ENCODE results near the gene FCN3.
"Not testable (repeated sequence)": the region's sequence is repeated elsewhere in the genome, so short reads cannot be mapped to it uniquely, and the experiment has no call there.

The FCN3 gene

DNA sequence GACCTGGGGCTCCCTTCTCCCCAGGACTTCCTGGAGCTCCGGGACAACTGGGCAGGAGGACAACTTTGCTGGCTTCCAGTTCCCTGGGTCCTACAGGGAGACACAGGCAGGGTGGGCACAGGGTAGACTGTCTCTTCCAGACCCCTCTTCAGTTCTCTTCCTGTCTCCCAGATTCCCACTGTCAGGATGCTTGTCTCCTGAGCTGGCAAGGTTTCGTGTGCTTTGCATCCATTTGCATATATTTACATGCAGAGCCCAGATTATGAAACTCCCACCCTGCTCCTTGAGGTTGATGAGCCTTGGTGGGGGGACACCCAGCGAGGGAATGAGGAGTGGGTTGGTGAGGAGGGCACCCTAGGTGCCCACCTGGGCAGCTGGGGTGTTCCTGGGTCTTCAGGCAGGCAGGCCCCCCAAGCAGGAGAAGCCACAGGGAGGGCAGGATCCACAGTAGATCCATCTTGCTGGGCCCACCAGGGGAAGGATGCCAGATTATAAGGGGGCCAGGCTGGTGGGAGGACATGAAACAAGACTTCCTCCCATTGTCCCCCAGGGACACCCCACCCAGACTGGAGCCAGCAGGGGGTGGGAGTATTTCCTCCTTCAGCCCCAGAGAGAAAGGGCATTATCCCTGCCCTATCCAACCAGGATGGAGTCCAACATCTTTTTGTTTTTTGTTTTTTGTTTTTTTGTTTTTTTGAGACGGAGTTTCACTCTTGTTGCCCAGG is at the start of gene FCN3:
FCN3 (minus strand) TSS at position 463 of the 725 bp plus-strand sequence; CDS start at position 457, 6 bp downstream.
- no peak for DNase-seq (ENCODE audit: low read depth in 2 of 2)

DNA sequence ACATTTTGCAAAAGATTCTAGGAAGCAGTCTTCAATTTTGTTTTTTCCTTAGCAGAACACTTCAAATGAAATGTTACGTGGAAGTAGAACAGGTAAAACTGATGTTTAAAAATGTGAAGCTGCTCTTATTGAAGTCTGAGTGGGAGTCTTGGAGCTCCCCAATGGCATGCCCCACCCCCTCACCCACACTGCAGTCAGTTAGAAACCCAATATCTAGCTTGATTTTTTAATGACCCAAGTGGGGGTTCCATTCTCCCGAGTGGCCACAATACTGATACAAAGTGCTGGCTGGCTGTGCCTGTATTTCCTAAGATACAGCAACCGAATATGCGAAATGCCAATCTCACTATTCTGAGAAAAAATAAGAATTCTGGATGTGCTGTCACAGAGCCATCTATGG is 49.1 kb upstream of the FCN3 start:
- no peak for DNase-seq (ENCODE audit: low read depth in 2 of 2)

GRCh38 chr1:27418326-27419185 is 43.9 kb upstream of the FCN3 start:
- peak in 1 of 2 donors; percentile 31 for DNase-seq (ENCODE audit: low read depth in 2 of 2)

- no peak for DNase-seq (ENCODE audit: low read depth in 2 of 2)
Measured at GRCh38 chr1:27417713-27418112, 43.1 kb upstream of the FCN3 start.

- DNase-seq (ENCODE audit: low read depth in 2 of 2), result peak; percentile 29
Measured at GRCh38 chr1:27416387-27417111, 41.9 kb upstream of the FCN3 start.

DNA sequence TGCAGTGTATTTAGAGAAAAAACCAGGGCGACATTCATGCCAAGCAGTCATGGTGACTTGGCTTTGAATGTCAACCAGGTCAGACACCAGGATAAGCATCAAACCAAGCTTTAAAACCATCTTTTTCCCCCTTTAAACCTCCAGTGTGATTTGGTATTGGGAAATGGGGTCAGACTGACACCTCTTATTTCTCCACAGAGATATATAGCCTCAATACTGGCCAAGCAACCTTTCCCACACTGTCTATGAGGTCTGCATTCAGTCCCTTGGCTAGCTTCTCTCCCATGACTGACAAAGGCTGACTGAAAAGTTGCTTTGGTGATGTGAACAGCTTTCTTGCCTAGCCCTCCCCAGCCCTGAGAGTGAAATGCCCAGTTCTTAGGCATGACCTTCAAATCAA is 39.5 kb upstream of the FCN3 start:
- DNase-seq (ENCODE audit: low read depth in 2 of 2), result no peak

DNA sequence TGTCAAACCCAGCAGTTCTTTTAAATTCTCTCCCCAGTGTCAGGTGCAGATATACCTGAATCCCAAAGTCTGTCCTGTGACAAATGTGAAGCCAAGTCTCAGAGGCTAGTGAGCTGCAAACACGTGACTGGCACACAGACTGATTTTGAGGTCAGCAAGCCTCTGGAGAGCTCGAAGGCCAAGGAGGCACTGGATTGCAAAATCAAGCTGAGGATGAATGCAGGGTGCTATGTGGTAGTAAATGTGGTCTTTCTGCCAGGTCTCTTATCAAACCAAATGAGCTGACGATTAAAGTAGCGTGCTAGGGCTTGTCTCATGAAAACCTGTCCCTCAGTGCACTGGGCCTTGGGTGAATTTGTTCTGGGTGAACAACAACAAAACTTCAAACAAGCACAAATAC is 38.4 kb upstream of the FCN3 start:
- no peak for DNase-seq (ENCODE audit: low read depth in 2 of 2)

- DNase-seq (ENCODE audit: low read depth in 2 of 2), result no peak
Measured at GRCh38 chr1:27412502-27412901, 37.9 kb upstream of the FCN3 start.

DNA sequence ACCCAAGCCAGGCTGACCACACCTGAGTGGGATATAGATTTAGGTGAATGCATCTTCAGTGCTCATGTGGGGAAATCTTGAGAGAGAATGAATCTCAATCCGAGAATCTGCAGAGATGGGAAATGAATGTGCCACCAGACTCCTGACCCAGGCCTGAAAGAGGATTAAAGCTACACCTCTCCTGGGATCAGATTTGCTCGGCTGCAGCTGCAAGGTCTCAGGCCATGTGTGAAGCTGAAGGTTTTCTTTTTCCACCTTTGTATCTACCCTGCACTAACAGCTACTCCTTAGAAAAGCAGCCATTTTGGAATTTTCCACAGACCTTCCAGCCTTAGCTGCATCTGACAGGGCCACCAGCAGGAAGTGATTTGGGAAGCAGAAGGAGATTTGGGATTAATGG is 36.1 kb upstream of the FCN3 start:
- no peak for DNase-seq (ENCODE audit: low read depth in 2 of 2)

DNA sequence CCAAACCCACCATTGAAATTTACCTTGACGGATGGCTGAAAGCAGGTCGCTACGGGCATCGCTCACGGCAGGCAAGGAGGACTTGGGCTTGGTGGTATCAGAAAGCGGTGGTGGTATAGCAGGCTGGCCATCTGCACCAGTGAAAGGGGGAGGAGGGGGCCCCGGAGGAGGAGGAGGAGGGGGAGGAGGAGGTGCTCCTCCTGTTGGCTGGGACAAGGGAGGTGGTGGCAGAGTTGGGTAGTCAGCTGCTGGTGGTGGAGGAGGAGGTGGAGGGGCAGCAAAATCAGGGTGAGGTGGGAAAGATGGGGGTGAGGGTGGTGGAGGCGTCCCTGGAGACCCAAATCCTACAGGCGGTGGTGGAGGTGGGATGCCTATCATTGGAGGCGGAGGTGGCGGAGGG is 35.0 kb upstream of the FCN3 start:
- no peak for DNase-seq (ENCODE audit: low read depth in 2 of 2)

DNA sequence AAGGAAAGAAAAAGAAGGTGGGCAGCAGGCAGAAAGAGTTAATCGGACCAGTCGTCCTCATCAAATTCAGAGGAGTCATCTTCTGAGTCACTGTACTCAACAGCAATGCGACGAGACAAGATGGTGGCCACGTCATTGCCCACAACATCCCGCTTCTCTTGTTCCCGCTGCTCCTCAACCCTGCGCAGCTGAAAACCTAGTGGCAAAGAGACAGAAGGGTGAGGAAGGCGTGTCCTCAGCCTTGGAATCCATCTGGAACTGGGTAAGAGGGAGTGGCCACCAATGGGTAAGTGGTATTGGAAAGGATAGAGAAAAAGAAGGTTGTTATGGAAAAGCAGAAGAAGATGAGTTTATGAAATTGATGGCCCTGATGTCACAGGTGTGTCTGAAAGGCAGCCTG is 33.5 kb upstream of the FCN3 start:
- DNase-seq (ENCODE audit: low read depth in 2 of 2), result no peak

GRCh38 chr1:27406791-27407190 is 32.2 kb upstream of the FCN3 start:
- not testable (repeated sequence) for DNase-seq (ENCODE audit: low read depth in 2 of 2)

- DNase-seq (ENCODE audit: low read depth in 2 of 2), result no peak
Measured at GRCh38 chr1:27406362-27406680, 31.7 kb upstream of the FCN3 start.

GRCh38 chr1:27405598-27406361 is 31.2 kb upstream of the FCN3 start:
- DNase-seq (ENCODE audit: low read depth in 2 of 2), result not testable (repeated sequence)

GRCh38 chr1:27405074-27405473 is 30.4 kb upstream of the FCN3 start:
- no peak for DNase-seq (ENCODE audit: low read depth in 2 of 2)

- DNase-seq (ENCODE audit: low read depth in 2 of 2), result no peak
Measured at GRCh38 chr1:27403931-27404330, 29.3 kb upstream of the FCN3 start.

DNA sequence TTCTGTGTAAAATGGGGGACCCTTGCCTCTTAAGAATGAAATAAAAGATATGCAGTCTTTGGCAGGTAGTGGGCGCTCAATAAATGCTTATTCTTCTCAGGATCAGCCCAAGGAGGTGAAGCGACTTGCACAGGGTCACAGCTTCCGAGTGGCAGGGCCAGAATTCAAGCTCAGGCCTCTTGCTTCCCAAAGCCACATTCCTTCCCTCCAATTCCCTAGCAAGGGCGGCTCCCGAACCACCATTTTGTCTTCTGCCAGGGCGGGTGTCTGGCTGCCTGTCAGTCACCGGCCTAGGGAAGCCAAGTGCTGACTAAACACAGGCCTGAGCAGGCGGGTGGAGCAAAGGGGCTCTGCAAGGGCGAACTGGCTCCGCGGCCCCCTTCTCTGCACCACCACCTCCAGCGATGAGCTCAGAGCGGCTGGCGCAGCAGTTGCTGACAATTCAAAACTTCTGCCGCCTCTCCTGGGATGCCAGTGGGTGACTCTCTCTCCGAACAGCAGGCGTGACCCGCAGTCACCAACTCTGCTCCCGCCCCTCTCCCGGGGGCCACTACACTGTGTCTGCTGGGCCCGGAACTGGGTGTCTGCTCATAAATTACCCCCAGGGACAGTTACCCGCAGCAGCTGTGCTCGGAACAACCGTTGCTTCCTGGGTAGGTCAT is 28.6 kb upstream of the FCN3 start:
- DNase-seq (ENCODE audit: low read depth in 2 of 2), result peak in 1 of 2 donors; percentile 32

DNA sequence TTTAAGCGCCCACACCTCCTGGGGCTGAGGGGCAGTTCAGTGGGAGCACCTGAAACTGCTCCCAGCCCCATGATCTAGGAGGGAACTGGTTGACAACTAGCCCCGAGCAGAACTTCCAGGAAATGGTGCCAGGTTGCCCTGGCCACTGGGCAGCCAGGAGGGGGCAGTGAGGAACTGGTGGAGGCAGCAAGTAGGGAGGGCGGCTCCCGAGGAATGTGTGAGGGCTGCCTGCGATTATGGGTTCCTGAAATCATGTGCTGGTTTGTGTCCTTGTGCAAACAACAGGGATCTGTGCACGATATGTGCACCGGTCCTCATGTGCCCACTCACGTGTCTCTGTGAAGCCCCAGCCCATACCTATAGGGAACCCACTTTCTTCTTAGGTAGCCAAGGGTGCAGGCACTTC is 27.7 kb upstream of the FCN3 start:
- no peak for DNase-seq (ENCODE audit: low read depth in 2 of 2)

DNA sequence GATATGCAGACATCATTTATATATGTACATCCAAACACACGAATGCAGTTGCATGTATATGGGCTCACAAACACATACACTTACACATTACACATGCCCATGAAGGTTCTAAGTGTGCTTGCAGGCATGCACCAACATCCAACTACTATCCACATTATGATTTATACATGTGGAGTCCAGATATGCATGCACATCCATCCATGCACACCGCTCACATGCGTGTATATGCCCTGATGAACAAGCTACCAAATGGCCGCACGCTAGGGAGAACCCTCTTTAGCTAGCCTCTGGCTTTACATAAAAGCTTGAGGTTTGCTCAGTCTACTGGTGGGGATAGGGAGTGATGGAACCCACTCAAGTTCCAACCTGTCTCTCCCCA is 26.3 kb upstream of the FCN3 start:
- no peak for DNase-seq (ENCODE audit: low read depth in 2 of 2)

GRCh38 chr1:27400082-27400962 is 25.7 kb upstream of the FCN3 start:
- no peak for DNase-seq (ENCODE audit: low read depth in 2 of 2)
